Measurements from ENCODE around the gene TTC9B.
"Not testable (repeated sequence)": the region's sequence is repeated elsewhere in the genome, so short reads cannot be mapped to it uniquely, and the experiment has no call there.

The TTC9B gene

GRCh38 chr19:40174092-40174491, 44.1 kb downstream of the TTC9B start:
- Histone ChIP-seq H3K4me3 (ENCODE audit: low read length in 2 of 2) (no peak overlapping the region), H3K27ac (ENCODE audit: low read depth in 2 of 2, low read length in 2 of 2) (no peak overlapping the region), H3K27me3 (ENCODE audit: control insufficient read depth in 2 of 2, insufficient read depth in 2 of 2, low read length in 2 of 2) (no peaks in the 10 kb centered on the region), H3K36me3 (ENCODE audit: control insufficient read depth in 2 of 2, insufficient read depth in 2 of 2, low read length in 2 of 2) (no peaks in the 10 kb centered on the region), H3K4me1 (ENCODE audit: control insufficient read depth in 2 of 2, insufficient read depth in 2 of 2, low read length in 2 of 2) (no peaks in the 10 kb centered on the region), H3K9me3 (ENCODE audit: control insufficient read depth in 2 of 2, low read length in 2 of 2) (no peaks in the 10 kb centered on the region), H3K9ac (ENCODE audit: low read depth in 1 of 2, low read length in 2 of 2) (no peak overlapping the region)

DNA sequence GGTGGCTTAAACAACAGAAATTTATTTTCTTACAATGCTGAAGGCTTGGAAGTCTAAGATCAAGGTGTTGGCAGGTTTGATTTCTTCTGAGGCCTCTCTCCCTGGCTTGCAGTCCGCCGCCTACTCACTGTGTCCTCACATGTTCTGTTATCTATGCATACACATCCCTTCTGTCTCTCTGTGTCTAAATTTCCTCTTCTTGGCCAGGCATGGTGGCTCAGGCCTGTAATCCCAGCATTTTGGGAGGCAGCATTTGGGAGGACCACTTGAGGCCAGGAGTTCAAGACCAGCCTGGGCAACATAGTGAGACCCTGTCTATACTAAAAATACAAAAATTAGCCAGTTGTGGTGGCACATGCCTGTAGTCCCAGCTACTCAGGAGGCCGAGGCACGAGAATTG, 46.9 kb downstream of the TTC9B start:
- H3K27ac ChIP-seq (ENCODE audit: low read depth in 2 of 2, low read length in 2 of 2); H3K9ac ChIP-seq (ENCODE audit: low read depth in 1 of 2, low read length in 2 of 2); H3K4me3 ChIP-seq (ENCODE audit: low read length in 2 of 2); H3K36me3 ChIP-seq (ENCODE audit: control insufficient read depth in 2 of 2, insufficient read depth in 2 of 2, low read length in 2 of 2); H3K4me1 ChIP-seq (ENCODE audit: control insufficient read depth in 2 of 2, insufficient read depth in 2 of 2, low read length in 2 of 2); H3K9me3 ChIP-seq (ENCODE audit: control insufficient read depth in 2 of 2, low read length in 2 of 2); H3K27me3 ChIP-seq (ENCODE audit: control insufficient read depth in 2 of 2, insufficient read depth in 2 of 2, low read length in 2 of 2): not testable (repeated sequence)

DNA sequence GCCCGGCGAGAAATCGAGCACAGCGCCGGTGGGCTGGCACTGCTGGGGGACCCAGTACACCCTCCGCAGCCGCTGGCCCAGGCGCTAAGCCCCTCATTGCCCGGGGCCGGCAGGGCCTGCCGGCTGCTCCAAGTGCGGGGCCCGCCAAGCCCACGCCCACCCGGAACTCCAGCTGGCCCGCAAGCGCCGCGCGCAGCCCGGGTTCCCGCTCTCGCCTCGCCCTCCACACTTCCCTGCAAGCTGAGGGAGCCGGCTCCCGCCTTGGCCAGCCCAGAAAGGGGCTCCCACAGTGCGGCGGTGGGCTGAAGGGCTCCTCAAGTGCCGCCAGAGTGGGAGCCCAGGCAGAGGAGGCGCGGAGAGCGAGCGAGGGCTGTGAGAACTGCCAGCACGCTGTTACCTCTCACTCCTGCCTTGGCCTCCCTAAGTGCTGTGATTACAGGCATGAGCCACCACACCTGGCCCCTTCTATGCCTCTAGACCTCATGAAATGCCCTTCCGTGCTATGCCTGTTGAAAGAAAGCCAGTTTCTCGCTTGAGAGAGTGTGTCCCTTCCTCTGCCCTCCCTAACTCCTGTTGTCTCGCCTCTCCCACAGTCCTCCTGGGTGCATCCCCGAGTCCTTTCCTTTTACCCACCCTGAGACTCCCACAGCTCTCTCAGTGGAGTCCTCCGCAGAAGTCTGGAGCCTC, 47.7 kb downstream of the TTC9B start:
- H3K27me3 ChIP-seq (ENCODE audit: control insufficient read depth in 2 of 2, insufficient read depth in 2 of 2, low read length in 2 of 2); H3K36me3 ChIP-seq (ENCODE audit: control insufficient read depth in 2 of 2, insufficient read depth in 2 of 2, low read length in 2 of 2): not testable (repeated sequence)

DNA sequence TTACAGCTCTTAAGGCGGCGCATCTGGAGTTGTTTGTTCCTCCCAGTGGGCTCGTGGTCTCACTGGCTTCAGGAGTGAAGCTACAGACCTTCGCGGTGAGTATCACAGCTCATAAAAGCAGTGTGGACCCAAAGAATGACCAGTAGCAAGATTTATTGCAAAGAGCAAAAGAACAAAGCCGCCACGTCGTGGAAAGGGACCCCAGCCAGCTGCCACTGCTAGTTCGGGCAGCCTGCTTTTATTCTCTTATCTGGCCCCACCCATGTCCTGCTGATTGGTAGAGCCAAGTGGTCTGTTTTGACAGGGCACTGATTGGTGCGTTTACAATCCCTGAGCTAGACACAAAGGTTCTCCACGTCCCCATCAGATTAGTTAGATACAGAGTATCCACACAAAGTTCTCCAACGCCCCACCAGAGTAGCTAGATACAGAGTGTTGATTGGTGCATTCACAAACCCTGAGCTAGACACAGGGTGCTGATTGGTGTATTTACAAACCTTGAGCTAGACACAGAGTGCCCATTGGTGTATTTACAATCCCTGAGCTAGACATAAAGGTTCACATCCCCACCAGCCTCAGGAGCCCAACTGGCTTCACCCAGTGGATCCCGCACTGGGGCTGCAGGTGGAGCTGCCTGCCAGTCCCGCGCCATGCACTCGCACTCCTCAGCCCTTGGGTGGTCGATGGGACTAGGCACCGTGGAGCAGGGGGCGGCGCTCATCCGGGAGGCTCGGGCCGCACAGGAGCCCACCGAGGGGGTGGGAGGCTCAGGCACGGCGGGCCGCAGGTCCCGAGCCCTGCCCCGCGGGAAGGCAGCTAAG, 48.5 kb downstream of the TTC9B start:
- H3K27me3 ChIP-seq (ENCODE audit: control insufficient read depth in 2 of 2, insufficient read depth in 2 of 2, low read length in 2 of 2); H3K9me3 ChIP-seq (ENCODE audit: control insufficient read depth in 2 of 2, low read length in 2 of 2); H3K9ac ChIP-seq (ENCODE audit: low read depth in 1 of 2, low read length in 2 of 2); H3K27ac ChIP-seq (ENCODE audit: low read depth in 2 of 2, low read length in 2 of 2); H3K4me3 ChIP-seq (ENCODE audit: low read length in 2 of 2); H3K36me3 ChIP-seq (ENCODE audit: control insufficient read depth in 2 of 2, insufficient read depth in 2 of 2, low read length in 2 of 2); H3K4me1 ChIP-seq (ENCODE audit: control insufficient read depth in 2 of 2, insufficient read depth in 2 of 2, low read length in 2 of 2): not testable (repeated sequence)

More for the DNA sequence above, 47.7 kb downstream of the TTC9B start:
- not testable (repeated sequence) for H3K9ac ChIP-seq (ENCODE audit: low read depth in 1 of 2, low read length in 2 of 2); H3K27ac ChIP-seq (ENCODE audit: low read depth in 2 of 2, low read length in 2 of 2); H3K4me1 ChIP-seq (ENCODE audit: control insufficient read depth in 2 of 2, insufficient read depth in 2 of 2, low read length in 2 of 2); H3K9me3 ChIP-seq (ENCODE audit: control insufficient read depth in 2 of 2, low read length in 2 of 2); H3K4me3 ChIP-seq (ENCODE audit: low read length in 2 of 2)

Measured in mucosa of rectum (tissue), 2 donors.